NCI-H446 treated with DMSO at 0.1 percent for 48 hours (cell line): ENCODE data around the gene DCDC1.

Experiments used
- DNase-seq: peaks from one replicate; lab custom pipeline; 2025; lab: John Stamatoyannopoulos, UW

The DCDC1 gene

DNA sequence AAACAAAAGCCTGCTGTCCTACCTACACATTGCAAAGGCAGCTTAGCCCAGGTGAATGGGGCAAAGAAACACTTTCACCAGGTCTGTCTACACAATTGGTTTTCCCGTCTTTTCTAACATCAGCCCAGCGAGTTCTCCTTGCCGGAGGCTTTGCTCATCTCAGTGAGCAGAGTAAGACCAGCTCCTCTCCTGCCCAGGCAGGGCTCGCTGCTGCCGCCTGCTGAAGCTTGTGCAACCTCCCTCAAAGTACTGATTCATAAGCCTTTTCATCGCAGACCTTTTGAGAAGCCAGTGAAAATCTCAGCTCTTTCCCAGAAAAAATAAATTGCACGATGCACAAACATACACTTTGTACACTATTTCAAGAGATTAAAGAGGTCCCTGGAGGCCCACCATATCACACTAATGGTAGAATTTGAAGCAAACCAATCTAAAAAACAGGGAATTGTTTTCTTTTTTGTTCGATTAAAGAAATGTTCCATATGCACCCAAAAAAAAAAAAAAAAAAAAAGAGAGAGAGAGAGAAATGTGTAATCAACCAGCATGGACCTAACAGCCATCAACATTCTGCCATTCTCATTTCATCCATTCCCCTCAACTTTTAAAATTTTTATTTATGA is 455.3 kb downstream of the DCDC1 start:
- peak; percentile 8 for DNase-seq

DNA sequence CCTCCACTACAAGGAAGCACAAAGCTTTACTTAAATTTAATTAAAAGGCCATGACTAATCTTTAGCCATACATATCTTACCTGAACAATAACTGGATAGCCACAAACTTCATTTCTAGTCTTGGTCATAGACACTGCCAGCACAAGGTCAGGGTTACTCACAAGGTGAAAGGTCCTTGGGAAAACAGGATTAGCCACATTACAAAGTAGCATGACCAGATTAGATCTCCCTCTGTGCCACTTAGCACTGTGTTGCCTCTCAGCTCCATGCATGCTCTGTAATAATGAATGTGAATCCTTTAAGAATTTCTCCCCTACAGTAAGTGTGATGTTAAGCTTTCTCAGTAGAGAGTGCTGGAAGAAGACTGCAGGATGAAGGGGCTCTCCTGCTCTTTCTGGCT is 458.3 kb downstream of the DCDC1 start:
- no peak for DNase-seq

DNA sequence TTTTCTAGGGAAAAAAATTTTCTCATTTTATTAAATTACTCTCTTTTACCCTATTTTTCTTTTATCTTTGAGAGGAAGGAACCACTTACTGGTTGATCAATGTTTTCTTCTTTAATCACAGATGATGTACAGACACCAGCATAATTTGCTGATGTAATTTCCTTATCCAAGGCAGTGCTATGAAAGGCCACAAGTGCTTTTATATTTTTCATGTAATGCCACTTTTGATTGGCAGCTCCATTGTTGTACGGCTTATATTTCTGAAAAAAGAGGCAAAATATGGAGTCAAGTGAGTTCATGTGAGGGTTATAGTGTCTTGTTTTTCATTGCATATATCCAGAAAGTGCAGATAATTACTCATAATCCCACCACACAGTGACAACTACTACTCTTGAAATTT is 460.7 kb downstream of the DCDC1 start:
- DNase-seq, result no peak

DNA sequence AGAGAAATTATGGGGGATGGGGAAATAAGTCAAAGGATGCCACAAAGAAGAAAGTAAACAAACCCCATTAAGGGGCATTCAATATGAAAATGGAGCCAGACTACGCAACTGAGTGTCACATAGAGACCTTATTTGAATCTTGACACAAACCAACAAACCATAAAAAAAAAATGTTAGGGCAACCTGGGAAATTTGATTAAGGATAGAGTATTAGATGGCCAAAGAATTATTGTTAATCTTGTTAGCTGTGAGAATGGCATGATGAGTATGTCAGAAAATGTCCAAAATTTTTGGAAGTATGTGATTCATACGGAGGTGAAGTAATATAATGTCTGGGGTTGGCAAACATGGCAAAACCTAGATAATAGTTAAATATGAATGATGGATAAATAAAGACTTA is 461.3 kb downstream of the DCDC1 start:
- DNase-seq, result no peak

DNA sequence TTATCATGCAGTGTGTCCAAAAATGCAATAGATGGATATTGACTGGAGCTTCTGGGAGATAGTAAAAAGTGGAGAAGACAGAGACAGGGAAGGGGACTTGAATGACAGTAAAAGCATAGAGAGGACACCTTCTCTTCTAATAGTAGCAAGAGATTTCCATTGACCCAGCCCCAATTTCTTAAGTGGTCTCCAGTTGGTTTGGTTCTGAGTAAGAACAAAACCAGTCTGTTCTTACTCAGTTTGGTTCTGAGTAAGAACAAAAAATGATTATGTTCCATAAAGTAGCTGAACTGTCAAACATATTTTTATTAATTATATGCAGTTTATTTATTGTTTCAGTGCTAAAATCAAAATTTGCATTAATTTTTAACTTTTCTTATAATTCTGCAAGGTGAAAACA is 466.6 kb downstream of the DCDC1 start:
- DNase-seq, result no peak

DNA sequence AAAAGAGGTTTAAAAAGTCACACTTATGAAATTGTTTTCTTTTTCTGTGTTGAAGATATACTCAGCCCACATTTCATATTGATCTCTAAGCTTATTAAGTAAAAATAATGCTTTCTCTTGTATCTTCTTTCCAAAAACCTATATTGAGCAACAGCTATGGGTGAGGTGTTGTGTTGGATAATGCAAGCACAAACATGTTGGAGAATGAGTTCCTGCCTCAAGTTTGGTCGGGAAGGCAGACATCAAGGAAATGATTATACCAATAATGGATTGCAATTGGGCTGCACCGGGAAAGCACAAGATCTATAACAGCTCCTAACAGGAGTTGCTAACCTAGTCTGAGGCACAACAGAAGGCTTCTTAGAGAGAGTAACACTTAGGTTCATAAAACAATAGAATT is 474.5 kb downstream of the DCDC1 start:
- DNase-seq, result no peak

DNA sequence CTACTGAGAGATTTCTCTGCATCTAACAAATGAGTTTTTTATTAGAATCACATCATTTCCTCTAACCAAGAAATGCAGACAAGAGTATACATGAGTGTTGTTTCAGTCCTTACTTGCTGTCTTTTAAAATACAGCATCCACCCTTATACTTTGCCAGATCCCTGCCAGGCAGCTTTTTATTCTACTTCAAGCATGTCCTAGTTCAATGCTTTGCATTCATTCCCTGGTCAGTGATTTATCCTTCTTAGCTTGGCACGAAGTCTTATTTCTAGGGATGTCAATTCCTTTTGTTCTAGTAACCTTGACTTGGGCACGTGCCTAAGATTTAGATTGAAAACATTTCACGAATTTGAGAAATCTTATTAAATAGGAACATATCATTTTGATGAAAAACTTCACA is 476.2 kb downstream of the DCDC1 start:
- DNase-seq, result no peak

DNA sequence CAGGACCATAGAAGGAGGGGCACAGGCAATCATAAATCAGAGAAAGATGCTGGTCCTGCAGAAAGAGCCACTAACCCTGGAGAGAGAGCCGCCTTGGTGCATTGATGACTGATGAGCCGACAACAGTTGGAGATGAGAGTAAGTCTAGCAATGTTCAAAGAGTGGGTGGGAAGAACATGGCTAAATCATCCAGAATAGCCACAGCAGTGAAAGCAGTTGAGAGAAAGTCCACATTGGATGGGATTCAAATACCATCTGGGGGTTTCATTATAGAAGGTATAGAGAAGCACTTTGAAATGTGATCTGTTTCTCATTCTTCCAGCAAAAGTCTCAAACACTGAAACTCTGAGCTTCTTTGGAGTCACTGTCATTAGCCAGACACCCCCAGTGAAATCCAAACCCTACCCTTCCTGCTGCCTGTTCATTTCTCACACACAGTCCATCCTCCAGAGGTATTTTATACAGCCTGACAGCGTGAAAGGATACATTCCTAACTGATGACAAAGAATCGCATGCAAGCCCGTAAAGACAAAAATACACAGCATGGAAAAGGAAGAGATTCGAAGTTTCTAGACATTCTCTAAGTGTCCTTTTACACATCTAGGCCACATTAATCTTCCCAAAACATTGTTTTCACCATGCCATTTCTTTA is 480.3 kb downstream of the DCDC1 start:
- no peak for DNase-seq

DNA sequence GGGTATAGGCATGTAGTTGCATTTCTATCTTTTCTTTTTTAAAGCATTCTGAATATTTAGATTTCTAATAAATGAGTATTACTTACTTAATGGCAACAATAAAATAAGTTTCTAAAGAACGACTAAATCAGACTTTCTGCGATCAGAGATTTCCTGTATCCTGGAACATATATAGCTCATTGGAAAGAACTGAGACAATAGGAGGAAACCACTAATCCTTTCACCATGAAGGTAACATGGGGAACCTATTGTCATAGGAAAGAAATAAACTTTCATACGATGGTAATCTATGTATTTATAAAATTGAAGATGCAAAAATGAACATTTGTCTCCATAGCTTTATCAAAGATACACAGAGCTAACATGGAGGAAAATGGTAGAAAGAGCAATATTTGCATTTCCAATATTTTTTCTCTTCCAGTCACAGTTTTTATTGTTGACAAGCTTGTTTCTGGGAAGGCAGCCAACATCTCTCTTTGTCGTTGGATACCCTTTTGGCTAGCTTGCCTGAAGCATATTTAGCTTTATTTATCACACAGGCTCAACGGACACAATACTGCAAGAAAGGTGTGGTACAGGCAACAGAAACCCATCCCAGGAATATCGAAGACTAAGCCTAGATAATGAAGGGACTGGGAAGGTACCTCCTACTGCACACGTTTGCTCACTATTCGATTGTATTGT is 490.1 kb downstream of the DCDC1 start:
- peak; percentile 71 for DNase-seq

DNA sequence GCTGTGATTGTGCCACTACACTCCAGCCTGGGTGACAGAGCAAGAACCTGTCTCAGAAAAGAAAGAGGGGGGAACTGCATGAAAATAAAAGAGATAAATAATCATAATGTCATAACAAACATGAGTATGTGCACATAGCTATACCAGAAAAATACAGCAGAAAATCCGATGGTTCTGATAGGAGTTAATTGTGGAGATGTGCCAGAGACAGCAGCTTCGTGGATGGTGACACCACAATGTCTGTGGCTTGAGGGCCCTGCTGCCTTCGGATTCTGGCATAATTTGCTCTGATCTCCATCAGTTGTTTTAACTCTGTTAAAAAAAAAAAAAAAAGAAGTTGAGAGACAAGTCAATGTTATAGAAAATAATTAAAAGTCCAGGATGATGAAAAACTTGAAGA is 491.1 kb downstream of the DCDC1 start:
- no peak for DNase-seq

DNA sequence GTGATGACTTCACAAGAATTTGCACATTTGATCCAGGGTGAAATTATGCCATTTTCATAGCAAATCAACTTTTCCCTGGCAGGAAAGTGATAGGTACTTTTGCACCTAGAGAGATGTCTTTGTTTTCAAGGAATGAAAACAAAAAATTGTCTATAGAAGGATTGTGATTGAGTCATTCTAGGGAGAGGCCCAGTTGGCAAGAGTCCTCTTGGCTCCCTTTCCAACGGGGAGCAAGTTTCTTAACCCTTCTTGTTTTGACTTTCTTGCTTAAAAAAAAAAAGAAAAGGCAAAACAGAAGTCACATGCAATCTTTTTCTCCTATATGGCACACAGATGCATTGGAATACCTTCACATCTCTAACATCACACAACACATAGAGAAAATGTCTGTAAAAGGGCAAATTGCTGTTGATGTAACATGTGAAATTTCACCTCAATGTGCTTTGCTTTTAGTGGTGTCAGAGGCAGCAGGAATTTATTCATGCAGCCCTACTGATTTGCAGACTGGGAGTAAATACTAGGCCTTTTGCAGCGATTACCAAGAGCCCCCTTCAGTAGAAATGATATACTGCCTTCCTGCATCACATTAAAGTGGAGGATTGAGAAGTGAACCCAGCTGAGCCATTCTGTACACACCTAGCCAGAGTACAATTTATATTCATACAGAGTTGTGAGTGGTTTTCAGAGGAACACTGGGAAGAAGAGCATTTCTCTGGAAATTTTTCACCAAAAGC is 492.7 kb downstream of the DCDC1 start:
- no peak for DNase-seq

DNA sequence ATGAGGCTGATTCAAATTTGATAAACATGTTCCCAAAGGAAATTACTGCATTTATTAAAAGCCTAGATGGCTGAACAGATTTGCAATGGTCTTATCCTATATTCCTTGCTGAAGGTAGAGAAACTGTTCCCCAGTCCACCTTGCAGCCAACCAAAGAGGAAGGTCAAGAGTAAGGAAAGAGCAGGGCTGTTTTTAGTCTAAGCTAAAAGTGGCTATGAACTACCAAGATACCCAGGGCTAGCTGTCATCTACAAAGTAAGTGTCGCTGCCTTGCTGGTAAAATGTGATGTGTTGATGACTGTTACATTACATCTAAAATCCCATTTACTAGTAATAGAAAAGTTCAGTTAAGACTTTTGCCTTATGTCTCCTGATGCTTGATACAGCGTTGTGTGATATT is 493.3 kb downstream of the DCDC1 start:
- no peak for DNase-seq

DNA sequence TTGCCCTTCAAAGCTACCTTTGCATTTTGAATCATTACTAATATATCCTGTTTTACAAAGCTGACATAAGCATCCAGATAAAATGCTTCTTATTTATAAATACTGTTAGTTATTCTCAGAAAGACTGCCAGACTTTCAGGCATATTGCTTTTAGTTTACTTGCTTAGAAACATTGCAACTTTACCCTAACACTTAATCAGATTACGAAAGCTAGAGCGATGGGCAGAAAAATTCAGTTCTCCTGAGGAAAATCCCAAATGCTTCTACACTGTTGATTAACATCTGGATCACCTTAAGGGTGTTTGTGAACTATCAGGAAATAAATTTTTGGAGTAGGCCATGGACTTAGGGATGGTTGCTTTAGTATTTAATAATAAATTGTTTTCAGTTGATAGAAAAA is 493.7 kb downstream of the DCDC1 start:
- no peak for DNase-seq

DNA sequence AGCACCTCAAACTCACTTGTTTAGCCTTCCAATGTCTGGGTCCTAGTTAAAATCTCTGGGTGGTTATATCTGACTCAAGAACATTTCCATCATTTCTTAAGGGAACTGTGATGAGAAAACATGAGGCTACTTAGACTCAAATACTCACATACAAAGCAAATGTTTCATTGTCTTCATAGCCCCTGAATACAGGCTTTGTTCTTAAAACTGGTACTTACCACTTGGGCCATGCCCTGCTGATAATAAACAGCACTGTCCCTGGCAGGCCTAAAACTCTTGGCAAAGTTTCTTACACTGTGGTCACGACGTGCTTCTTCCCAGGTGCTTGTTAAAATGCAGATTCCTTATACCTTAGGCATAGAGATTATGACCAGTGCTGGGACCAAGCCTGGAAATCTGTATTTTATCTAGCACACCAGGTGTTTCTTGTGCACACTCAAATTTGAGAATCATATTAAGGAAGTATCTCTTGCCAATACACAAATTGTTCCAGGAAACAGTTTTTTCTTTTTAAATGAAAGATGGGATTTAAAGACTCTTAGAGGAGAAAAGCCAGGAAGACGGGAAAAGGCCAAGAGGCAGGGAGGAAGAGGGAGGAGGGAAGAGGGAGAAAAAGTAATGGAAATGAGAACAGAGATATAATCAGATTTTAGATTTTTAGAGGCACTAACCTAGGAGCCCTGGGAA is 495.5 kb downstream of the DCDC1 start:
- DNase-seq, result no peak

DNA sequence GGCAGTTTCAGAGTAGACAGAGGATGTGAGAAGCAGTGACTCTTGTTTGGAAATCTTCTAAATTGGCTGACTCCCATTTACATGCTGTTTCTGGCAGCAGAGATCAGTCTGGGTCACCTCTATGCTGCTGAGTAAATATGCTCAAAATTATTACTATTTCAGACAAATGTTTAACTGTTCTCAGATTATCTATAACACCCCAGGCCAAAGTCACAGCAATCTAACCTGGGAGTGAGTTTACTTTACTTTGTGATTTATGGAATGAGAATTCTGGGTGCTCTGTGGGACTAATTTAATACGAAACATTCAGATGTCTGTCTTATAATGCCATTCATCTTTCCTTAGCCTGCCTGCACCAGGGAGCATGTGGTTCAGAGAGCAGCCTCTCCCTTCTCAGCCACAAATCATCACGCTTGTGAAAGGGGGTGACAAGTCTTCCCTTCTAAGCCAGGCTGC is 500.9 kb downstream of the DCDC1 start:
- no peak for DNase-seq

DNA sequence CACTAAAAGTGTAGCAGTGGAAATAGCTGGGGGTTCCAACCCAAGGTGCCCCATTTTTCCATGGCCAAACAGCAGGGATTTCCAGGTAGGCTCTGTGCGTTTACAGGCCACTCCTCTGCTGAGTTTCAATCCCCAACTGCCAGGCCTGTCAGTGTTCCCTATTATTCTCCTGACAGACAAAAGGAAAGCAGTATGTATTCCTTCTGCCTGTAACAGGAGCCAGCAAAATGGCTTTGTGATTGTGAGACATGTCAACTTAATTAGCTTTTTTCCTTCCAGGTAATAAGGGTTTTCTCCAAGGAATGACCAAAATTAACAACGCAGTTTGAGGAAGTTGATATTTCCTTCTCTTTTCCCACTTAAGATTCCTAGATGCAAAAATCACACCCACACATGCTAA is 506.3 kb downstream of the DCDC1 start:
- no peak for DNase-seq

DNA sequence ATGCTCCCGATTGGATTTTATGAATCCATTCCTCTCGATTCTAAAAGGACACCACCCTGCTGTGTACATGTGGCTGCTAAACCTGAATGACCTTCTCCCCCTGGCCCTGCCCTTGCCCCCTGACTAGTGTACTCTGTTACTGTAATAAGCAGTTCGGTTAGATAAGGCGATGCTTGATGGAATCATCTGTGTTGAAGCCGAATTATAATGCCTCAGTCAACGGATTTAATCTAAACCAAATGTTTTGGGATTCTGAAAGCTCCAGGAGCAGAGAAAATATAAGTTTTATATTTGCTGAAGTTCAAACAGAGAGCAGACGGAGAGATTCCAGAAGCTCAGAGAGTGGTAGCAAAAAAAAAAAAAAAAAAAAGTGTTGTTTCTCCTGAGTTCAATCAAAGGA is 508.0 kb downstream of the DCDC1 start:
- no peak for DNase-seq

DNA sequence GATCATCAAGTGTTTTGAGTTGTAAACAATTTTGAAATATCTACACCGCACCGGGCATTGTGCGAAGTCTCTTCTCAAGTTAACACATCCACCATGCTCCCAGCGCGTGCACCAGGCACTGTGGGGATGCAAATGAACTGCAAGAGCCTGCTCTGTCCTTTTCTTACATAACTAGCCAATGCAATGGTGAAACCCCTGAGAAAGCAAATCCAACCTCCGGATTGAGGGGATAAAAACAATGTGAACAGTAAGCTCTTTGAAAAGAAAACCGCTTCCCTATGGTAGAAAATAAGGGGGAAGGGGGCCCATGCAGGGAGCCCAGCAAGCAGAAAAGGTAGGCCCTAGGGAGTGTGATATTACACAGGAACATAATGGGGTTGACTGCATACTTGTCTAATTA is 508.5 kb downstream of the DCDC1 start:
- no peak for DNase-seq

DNA sequence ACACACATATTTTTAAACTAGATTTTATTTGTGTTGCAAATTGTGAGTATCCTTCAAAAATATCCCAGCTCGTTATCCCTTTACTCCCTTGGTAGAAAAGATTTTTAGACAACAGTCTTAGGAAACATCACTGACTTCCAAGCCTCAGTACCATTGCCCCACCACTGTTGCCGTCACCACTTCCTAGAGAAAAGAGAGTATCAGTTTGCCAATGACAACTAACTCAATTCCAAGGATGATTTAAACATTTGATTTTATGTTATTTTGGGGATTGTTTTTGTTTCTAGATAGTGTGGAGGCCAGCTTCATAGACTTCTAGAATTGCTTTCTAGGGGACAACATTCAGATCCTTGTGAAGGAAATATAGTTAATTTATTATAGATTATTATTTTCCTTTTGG is 509.4 kb downstream of the DCDC1 start:
- DNase-seq, result no peak

DNA sequence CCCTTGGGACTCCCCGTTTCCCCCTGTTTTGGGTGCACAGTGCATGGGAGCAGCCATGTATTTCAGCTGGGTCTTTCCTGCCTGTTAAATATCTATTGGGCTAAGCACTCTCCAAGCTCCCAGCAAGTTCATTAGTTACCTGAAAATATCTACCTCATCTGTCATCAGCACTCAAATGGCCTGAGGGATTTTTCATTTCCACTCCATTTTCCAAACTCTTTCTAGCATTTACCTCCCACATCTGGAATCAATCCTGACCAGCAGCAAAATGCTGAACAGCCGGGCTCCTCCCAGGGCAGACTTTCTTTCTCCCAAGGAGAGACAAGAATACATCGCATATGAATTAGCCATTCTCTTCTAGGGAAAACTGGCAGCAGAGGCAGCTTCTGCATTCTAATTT is 509.9 kb downstream of the DCDC1 start:
- DNase-seq, result no peak

DNA sequence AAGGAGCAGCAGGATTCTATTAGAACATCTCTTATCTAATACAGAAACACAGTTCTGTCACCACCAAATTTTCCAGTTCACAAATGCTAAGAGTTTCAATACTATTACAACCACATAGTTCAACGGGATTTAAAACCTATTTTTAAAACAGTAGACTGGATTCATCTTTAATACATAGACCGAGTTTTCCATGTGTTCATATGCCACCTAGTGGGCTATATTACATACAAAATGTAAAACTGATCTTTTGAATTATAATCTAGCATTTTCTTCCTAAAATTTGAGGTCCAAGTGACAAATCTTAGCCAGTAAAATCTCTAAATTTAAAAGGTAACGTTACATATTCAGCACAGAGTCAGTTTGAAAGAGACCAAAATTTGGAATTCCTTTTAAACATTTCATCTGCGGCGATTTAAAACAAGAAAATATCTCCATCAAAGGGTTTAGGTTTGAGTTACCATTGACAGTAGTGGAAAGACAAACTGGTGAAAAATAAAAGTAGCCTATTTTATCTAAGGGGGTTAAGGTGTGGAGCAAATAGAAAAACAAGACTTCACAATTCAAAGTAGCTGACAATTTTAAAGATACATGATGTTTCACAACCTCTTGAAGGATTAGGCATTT is 514.0 kb downstream of the DCDC1 start:
- DNase-seq, result peak; percentile 15

DNA sequence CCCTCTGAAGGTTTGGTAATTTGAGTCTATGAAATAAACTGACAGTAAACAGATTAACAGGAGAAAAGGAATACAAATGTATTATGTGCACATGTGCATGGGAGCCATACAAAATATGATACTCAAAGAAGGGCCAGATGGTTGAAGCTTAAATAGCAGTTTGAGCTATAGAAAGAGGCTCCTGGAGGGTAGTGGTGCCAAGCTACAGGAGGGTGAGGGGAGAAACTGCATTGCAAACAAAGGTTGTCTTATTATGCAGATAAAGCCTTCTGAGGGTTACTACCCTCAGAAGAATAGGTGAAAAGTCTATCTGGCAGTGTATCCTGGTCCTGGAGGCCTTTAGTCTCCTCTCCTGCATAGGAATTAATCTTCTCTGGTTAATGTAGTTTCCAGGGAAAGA is 516.1 kb downstream of the DCDC1 start:
- DNase-seq, result peak; percentile 33
